Adrenal gland (tissue), 12 donors: Measurements from ENCODE around the gene ZNF780B. TPM values are rescaled to one million over a fixed set of nuclear protein-coding genes. Genes with fewer than 3 reads are reported as not detected.

Experiments
- DNase-seq, 7 donors: peaks; one replicate each; pipeline ENCODE4 v3.0.0-alpha.2; 2019 to 2020
- H3K27ac ChIP-seq, 5 donors: fragments of 200-600 bp; sonication (generic) in 4 of 5; 1 replicate in 3 of 5; 2 replicates in 2 of 5; pipeline versions ENCODE4 v1.5.1 to v1.8.0; 2016 to 2020; ENCODE audit warnings: mild to moderate bottlenecking in 1 of 5
- H3K27me3 ChIP-seq: fragments of 200-600 bp; 2 replicates; pipeline ENCODE4 v1.8.0; 2021
- H3K36me3 ChIP-seq, 2 donors: fragments of 200-600 bp; replicated peaks in 1 of 2; 1 replicate in 1 of 2; 2 replicates in 1 of 2; pipeline versions ENCODE4 v1.5.1 to v1.8.0; 2018 to 2022
- H3K4me1 ChIP-seq, 2 donors: fragments of 200-600 bp; replicated peaks in 1 of 2; 1 replicate in 1 of 2; 2 replicates in 1 of 2; pipeline versions ENCODE4 v1.5.1 to v1.8.0; 2018 to 2021
- H3K4me3 ChIP-seq, 4 donors: fragments of 200-600 bp; sonication (generic) in 3 of 4; one replicate each; pipeline ENCODE4 v1.5.1; 2016 to 2018
- H3K9me3 ChIP-seq, 3 donors: fragments of 200-600 bp; sonication (generic) in 1 of 3; replicated peaks in 1 of 3; 1 replicate in 2 of 3; 2 replicates in 1 of 3; pipeline versions ENCODE4 v1.5.1 to v1.8.0; 2016 to 2021
- POLR2A ChIP-seq, 2 donors: fragments of 450-650 bp; IDR thresholded peaks; one replicate each; pipeline ENCODE4 v1.6.1; 2017; ENCODE audit warnings: antibody characterized with exemption in 2 of 2, mild to moderate bottlenecking in 2 of 2, moderate library complexity in 1 of 2
- WGBS, 4 donors: extraction: QIAGEN DNeasy Blood & Tissue Kit in 2 of 4; methylation state at CpG; one replicate each; pipeline versions ENCODE4 v1.1.5 to v1.1.7; 2013 to 2017; 5-methylcytosine and 5-hydroxymethylcytosine counted together
- intact Hi-C, 2 donors: fragments of 100-400 bp; cut with DNase I; formaldehyde crosslinking; loops; one replicate each; pipeline versions ENCODE4 v1.14.1 to v1.15.0; 2022 to 2023
- polyA plus RNA-seq, 3 donors: library from polyadenylated mRNA; stranded (reverse); fragments of 200-250 nt in 2 of 3; fragments of 350-450 nt in 1 of 3; fragmentation: Illumina TruSeq in 1 of 3; extraction: RNeasy Lipid Tissue Mini Kit (QIAGEN cat#74804) in 1 of 3; gene quantifications; one replicate each; pipeline ENCODE4 v1.2.3, GENCODE V29; 2013 to 2014
- total RNA-seq, 9 donors: library from RNA; depleted of rRNA in 4 of 9; stranded (reverse); fragments of >200 nt in 4 of 9; fragments of 120-200 nt in 1 of 9; fragmentation: NEBNext Ultra II Directional in 1 of 9; extraction: Animal tissue kit (Norgen Biotek cat#: 25700) in 1 of 9; gene quantifications; one replicate each; pipeline versions ENCODE4 v1.1.0 to v1.2.4, GENCODE V29; 2013 to 2023
- TF ChIP-seq, protein P1 (sequence below), 6 experiments: fragments of 450-650 bp in 4 of 6; fragments of 200-600 bp in 2 of 6; sonication (generic) in 1 of 6; IDR thresholded peaks; 1 replicate in 5 of 6; 2 replicates in 1 of 6; pipeline versions ENCODE4 v1.5.1 to v1.8.0; 2016 to 2021; ENCODE audit warnings: antibody characterized with exemption in 6 of 6, mild to moderate bottlenecking in 2 of 6, moderate library complexity in 1 of 6
- donor health status: healthy with polysubstance abuse.
- donor health status: Bipolar disorder and iron deficiency.
- donor health status: DM: yes; HTN: yes; CAD: no.
- donor health status: DM: no; HTN: no; CAD: no.
- donor health status: DM: no; HTN: no; CAD: no.
- donor health status: DM: yes; HTN: yes; CAD: no.

Gene ZNF780B
- total and polyA plus RNA-seq, 12 donors = 7.9 to 31.4 (median 16.5) TPM

- DNase-seq = no peak
- H3K27ac ChIP-seq = no peak overlapping the region
- no peaks in the 10 kb centered on the region for H3K4me1 ChIP-seq
- no peaks in the 10 kb centered on the region for H3K27me3 ChIP-seq
- peaks cover 0 to 13% (median 10%) of the 10 kb centered on the region in 3 donors for H3K9me3 ChIP-seq
- no peak for TF ChIP-seq POLR2A (IDR thresholded peaks at IDR 0.05)
- TF ChIP-seq, protein P1, sequence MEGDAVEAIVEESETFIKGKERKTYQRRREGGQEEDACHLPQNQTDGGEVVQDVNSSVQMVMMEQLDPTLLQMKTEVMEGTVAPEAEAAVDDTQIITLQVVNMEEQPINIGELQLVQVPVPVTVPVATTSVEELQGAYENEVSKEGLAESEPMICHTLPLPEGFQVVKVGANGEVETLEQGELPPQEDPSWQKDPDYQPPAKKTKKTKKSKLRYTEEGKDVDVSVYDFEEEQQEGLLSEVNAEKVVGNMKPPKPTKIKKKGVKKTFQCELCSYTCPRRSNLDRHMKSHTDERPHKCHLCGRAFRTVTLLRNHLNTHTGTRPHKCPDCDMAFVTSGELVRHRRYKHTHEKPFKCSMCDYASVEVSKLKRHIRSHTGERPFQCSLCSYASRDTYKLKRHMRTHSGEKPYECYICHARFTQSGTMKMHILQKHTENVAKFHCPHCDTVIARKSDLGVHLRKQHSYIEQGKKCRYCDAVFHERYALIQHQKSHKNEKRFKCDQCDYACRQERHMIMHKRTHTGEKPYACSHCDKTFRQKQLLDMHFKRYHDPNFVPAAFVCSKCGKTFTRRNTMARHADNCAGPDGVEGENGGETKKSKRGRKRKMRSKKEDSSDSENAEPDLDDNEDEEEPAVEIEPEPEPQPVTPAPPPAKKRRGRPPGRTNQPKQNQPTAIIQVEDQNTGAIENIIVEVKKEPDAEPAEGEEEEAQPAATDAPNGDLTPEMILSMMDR (IDR thresholded peaks at IDR 0.05) = no peak
- H3K36me3 ChIP-seq = peaks cover 0 to 5% of the 10 kb centered on the region in 2 donors
- no peak overlapping the region for H3K4me3 ChIP-seq
- intact Hi-C loops = no loop called here
Measured at GRCh38 chr19:39986643-39987042, 69.4 kb downstream of the ZNF780B start.

DNA sequence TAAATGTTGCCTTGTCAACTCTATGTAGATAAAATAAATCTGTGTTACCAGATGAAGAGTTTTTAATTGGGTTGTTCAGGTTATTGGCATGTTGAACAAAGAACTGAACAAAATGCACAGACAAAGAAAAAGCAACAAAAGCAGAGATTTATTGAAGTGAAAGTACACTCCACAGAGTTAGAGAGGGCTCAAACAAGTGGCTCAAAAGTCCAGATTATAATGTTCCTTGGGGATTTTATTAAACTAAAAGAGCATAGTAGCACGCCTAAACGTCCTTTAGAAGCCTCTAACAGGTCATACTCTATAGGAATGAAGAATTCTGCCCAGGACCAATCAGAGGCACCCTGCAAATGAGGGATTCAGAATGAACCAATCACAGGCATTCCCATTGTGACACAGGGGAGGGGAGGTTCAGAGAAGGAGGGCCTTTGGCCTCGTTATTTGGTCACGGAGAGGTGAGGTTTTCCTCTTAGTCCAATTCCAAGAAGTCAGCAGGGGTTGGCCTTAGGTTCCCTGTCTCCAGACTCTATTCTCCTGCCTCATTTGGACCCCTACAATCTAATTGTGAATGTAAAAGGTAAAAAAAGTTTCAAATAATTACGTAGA is 72.2 kb downstream of the ZNF780B start:
- Histone ChIP-seq H3K27me3 (no peaks in the 10 kb centered on the region), H3K4me3 (no peak overlapping the region), H3K27ac (no peak overlapping the region), H3K36me3 (peaks cover 0 to 33% of the 10 kb centered on the region in 2 donors), H3K9me3 (peaks cover 0 to 13% (median 10%) of the 10 kb centered on the region in 3 donors), H3K4me1 (no peaks in the 10 kb centered on the region)
- WGBS, 4 donors = 88 to 96% (median 95%) methylated on average over 5 of the region's 5 CpGs
- no peak for TF ChIP-seq POLR2A (IDR thresholded peaks at IDR 0.05)
- TF ChIP-seq, protein P1 (IDR thresholded peaks at IDR 0.05) = no peak
- intact Hi-C loops = no loop called here
- no peak for DNase-seq

GRCh38 chr19:39982883-39983282 is 73.1 kb downstream of the ZNF780B start:
- intact Hi-C loops = no loop called here
- 90 to 100% (median 98%) methylated on average over 1 of the region's 1 CpG for WGBS, 4 donors
- Histone ChIP-seq H3K27ac (no peak overlapping the region), H3K4me3 (no peak overlapping the region), H3K9me3 (peaks cover 0 to 13% (median 10%) of the 10 kb centered on the region in 3 donors), H3K27me3 (no peaks in the 10 kb centered on the region), H3K36me3 (peaks cover 0 to 42% of the 10 kb centered on the region in 2 donors), H3K4me1 (no peaks in the 10 kb centered on the region)
- TF ChIP-seq, protein P1 (IDR thresholded peaks at IDR 0.05) = no peak
- no peak for TF ChIP-seq POLR2A (IDR thresholded peaks at IDR 0.05)
- no peak for DNase-seq

Other genes with a start within 250 kb of the ZNF780B start
- 10 to 100 TPM in 7 of 9 donors, 1 to 10 TPM in 2; 7.8 to 51.0 (median 25.5) TPM for gene DYRK1B, start 222.1 kb downstream of the ZNF780B start, total RNA-seq
- gene DYRK1B, start 222.1 kb downstream of the ZNF780B start, polyA plus RNA-seq = 10 to 100 TPM; 18.7 to 66.6 (median 30.2) TPM
- gene FBL, start 209.9 kb downstream of the ZNF780B start, total RNA-seq = 100 to 1,000 TPM in 5 of 9 donors, 10 to 100 TPM in 4; 52.4 to 196 (median 101) TPM
- gene FBL, start 209.9 kb downstream of the ZNF780B start, polyA plus RNA-seq = 100 to 1,000 TPM; 101 to 228 (median 214) TPM
- 100 to 1,000 TPM in 5 of 9 donors, 10 to 100 TPM in 3, 1 to 10 TPM in 1; 1.6 to 785 (median 156) TPM for gene FCGBP, start 121.6 kb downstream of the ZNF780B start, total RNA-seq
- 1 to 10 TPM; 3.8 to 7.2 (median 4.4) TPM for gene FCGBP, start 121.6 kb downstream of the ZNF780B start, polyA plus RNA-seq
- gene PSMC4, start 85.1 kb downstream of the ZNF780B start, total RNA-seq = 100 to 1,000 TPM in 6 of 9 donors, 10 to 100 TPM in 3; 56.3 to 191 (median 107) TPM
- 100 to 1,000 TPM in 2 of 3 donors, 10 to 100 TPM in 1; 94.7 to 178 (median 119) TPM for gene PSMC4, start 85.1 kb downstream of the ZNF780B start, polyA plus RNA-seq
- gene ZNF546, start 59.2 kb downstream of the ZNF780B start, total RNA-seq = 10 to 100 TPM in 3 of 9 donors, 1 to 10 TPM in 6; 5.3 to 15.0 (median 9.0) TPM
- 1 to 10 TPM; 4.0 to 5.1 (median 4.4) TPM for gene ZNF546, start 59.2 kb downstream of the ZNF780B start, polyA plus RNA-seq
- 10 to 100 TPM; 12.9 to 65.6 (median 22.0) TPM for gene ZNF780A, start 34.7 kb upstream of the ZNF780B start, total RNA-seq
- 10 to 100 TPM; 14.8 to 28.4 (median 28.1) TPM for gene ZNF780A, start 34.7 kb upstream of the ZNF780B start, polyA plus RNA-seq
- 10 to 100 TPM in 8 of 9 donors, 1 to 10 TPM in 1; 9.0 to 27.6 (median 17.6) TPM for gene MAP3K10, start 135.2 kb upstream of the ZNF780B start, total RNA-seq
- gene MAP3K10, start 135.2 kb upstream of the ZNF780B start, polyA plus RNA-seq = 10 to 100 TPM in 2 of 3 donors, 1 to 10 TPM in 1; 2.4 to 78.3 (median 26.5) TPM
- gene TTC9B, start 162.2 kb upstream of the ZNF780B start, total RNA-seq = 1 to 10 TPM in 1 of 9 donors, under 1 TPM in 1, not detected in 7; 0.32 to 2.6 TPM
- under 1 TPM in 2 of 3 donors, not detected in 1; 0.51 to 0.56 TPM for gene TTC9B, start 162.2 kb upstream of the ZNF780B start, polyA plus RNA-seq
- gene CCNP, start 170.5 kb upstream of the ZNF780B start, total RNA-seq = 1 to 10 TPM in 4 of 9 donors, under 1 TPM in 2, not detected in 3; 0.22 to 3.0 (median 1.2) TPM
- gene CCNP, start 170.5 kb upstream of the ZNF780B start, polyA plus RNA-seq = 1 to 10 TPM in 1 of 3 donors, under 1 TPM in 1, not detected in 1; 0.72 to 1.0 TPM
- gene AKT2, start 229.1 kb upstream of the ZNF780B start, total RNA-seq = 100 to 1,000 TPM in 6 of 9 donors, 10 to 100 TPM in 3; 49.2 to 195 (median 119) TPM
- gene AKT2, start 229.1 kb upstream of the ZNF780B start, polyA plus RNA-seq = 100 to 1,000 TPM in 2 of 3 donors, 10 to 100 TPM in 1; 72.9 to 123 (median 107) TPM